Measurements from ENCODE around the gene ODF2L. TPM values are rescaled to one million over a fixed set of nuclear protein-coding genes. Genes with fewer than 3 reads are reported as not detected.

Gene ODF2L
- total and polyA plus RNA-seq, 9 of the 15 experiments (the other 6 are each of a cell fraction or from before 2014, with no cell fraction given), result 2.2 to 6.0 (median 4.7) TPM

- in situ Hi-C loops (cut with MboI) (no loop called here), intact Hi-C loops (cut with micrococcal nuclease) (no loop called here)
- Histone ChIP-seq H3K4me2 (ENCODE audit: insufficient read depth, low read length) (no peak overlapping the region), H3K36me3 (ENCODE audit: control insufficient read depth, insufficient read depth, low read length) (no peaks in the 10 kb centered on the region), H3K4me3 (no peak overlapping the region), H3K27ac (ENCODE audit: extremely low read depth, low read depth, low read length) (no peak overlapping the region), H2AFZ (ENCODE audit: low read depth, low read length) (no peak overlapping the region), H3K4me1 (replicated peaks in 1 of 2; ENCODE audit: control insufficient read depth in 2 of 2, insufficient read depth in 2 of 2, low read length in 2 of 2) (no peaks in the 10 kb centered on the region), H3K27me3 (ENCODE audit: control insufficient read depth in 2 of 2, insufficient read depth in 2 of 2, low read length in 2 of 2) (no peaks in the 10 kb centered on the region), H4K20me1 (replicated peaks; ENCODE audit: control insufficient read depth, insufficient read depth, low read length) (no peaks in the 10 kb centered on the region), H3K79me2 (ENCODE audit: control insufficient read depth, insufficient read depth, low read length) (no peaks in the 10 kb centered on the region), H3K9me3 (replicated peaks; ENCODE audit: control insufficient read depth, insufficient read depth, low read depth, low read length) (no peaks in the 10 kb centered on the region), H3K9me1 (ENCODE audit: control insufficient read depth, insufficient read depth, low read length) (no peaks in the 10 kb centered on the region), H3K9ac (ENCODE audit: insufficient read depth in 1 of 2, low read depth in 2 of 2, low read length in 2 of 2) (no peak overlapping the region)
- BruUV-seq (replicated peaks), result no TSS peak
- FAIRE-seq (no peak), ATAC-seq (no peak), DNase-seq (ENCODE audit: extremely low read depth in 1 of 4, low spot score in 3 of 4) (no peak)
- TF ChIP-seq NUFIP1 (IDR thresholded peaks at IDR 0.05; ENCODE audit: partially characterized antibody), result no peak
- TF ChIP-seq BCOR (IDR thresholded peaks at IDR 0.05), result no peak
- TF ChIP-seq CEBPB (tag; IDR thresholded peaks at IDR 0.05), result no peak
- TF ChIP-seq ATF2 (CRISPR knock-in tag; IDR thresholded peaks at IDR 0.05), result no peak
- no peak for TF ChIP-seq KLF6 (CRISPR knock-in tag; IDR thresholded peaks at IDR 0.05; ENCODE audit: borderline replicate concordance)
- no peak for TF ChIP-seq RFX1 (IDR thresholded peaks at IDR 0.05)
- TF ChIP-seq CHD4 (IDR thresholded peaks at IDR 0.05; ENCODE audit: insufficient read depth, insufficient replicate concordance, low read depth, low read length, poor library complexity, severe bottlenecking), result no peak
- TF ChIP-seq HNRNPH1 (optimal IDR thresholded peaks at IDR 0.05; ENCODE audit: low read depth, low read length), result no peak
- no peak for TF ChIP-seq RBBP5 (IDR thresholded peaks at IDR 0.05; ENCODE audit: borderline replicate concordance, insufficient read depth, low read length, poor library complexity, severe bottlenecking)
- no peak for TF ChIP-seq ZC3H4 (CRISPR knock-in tag; IDR thresholded peaks at IDR 0.05; ENCODE audit: borderline replicate concordance)
- no peak for TF ChIP-seq ZNF318 (IDR thresholded peaks at IDR 0.05; ENCODE audit: borderline replicate concordance in 1 of 2, low read depth in 1 of 2)
- ChIA-PET CTCF (ENCODE audit: low intra/inter-chr PET ratio) (interaction anchor here (1.7 kb wide), 1 partner anchor 77 kb away, joined by 3 read pairs; no protein-coding TSS in a partner anchor), POLR2A (no interaction called here)
These were observed 27.4 kb upstream of the ODF2L start for GRCh38 chr1:86423473-86423872.
